Immature natural killer cell (primary cell): ENCODE measurements around the gene CNST. TPM values are rescaled to one million over a fixed set of nuclear protein-coding genes. Genes with fewer than 3 reads are reported as not detected.
"Not testable (repeated sequence)": the region's sequence is repeated elsewhere in the genome, so short reads cannot be mapped to it uniquely, and the experiment has no call there.

Source experiments
- DNase-seq, 3 donors: peaks; one replicate each; pipeline ENCODE4 v3.0.0; 2022; ENCODE audit warnings: mixed read lengths in 1 of 3
- H3K27ac Mint-ChIP-seq, 6 donors: one replicate each; pipeline ENCODE4 v1.8.0; 2020; ENCODE audit warnings: mixed read lengths in 6 of 6, mild to moderate bottlenecking in 5 of 6, inconsistent platforms in 4 of 6, moderate library complexity in 3 of 6
- H3K27me3 Mint-ChIP-seq, 3 donors: one replicate each; pipeline ENCODE4 v1.8.0; 2020 to 2021; ENCODE audit warnings: low read depth in 3 of 3, mild to moderate bottlenecking in 3 of 3, mixed read lengths in 3 of 3, moderate library complexity in 3 of 3, inconsistent platforms in 1 of 3
- H3K36me3 Mint-ChIP-seq, 3 donors: one replicate each; pipeline ENCODE4 v1.8.0; 2020; ENCODE audit warnings: mixed read lengths in 3 of 3, inconsistent platforms in 2 of 3, mild to moderate bottlenecking in 2 of 3
- H3K4me1 Mint-ChIP-seq, 2 donors: one replicate each; pipeline ENCODE4 v1.8.0; 2020; ENCODE audit warnings: inconsistent platforms in 2 of 2, mild to moderate bottlenecking in 2 of 2, mixed read lengths in 2 of 2, moderate library complexity in 1 of 2
- H3K4me3 Mint-ChIP-seq, 5 donors: one replicate each; pipeline ENCODE4 v1.8.0; 2020; ENCODE audit warnings: mild to moderate bottlenecking in 5 of 5, mixed read lengths in 5 of 5, inconsistent platforms in 3 of 5, moderate library complexity in 3 of 5
- H3K9me3 Mint-ChIP-seq, 6 donors: one replicate each; pipeline ENCODE4 v1.8.0; 2020; ENCODE audit warnings: mild to moderate bottlenecking in 6 of 6, mixed read lengths in 6 of 6, inconsistent platforms in 4 of 6, moderate library complexity in 3 of 6
- polyA plus RNA-seq, 3 donors: library from polyadenylated mRNA; unstranded; fragments of 300-500 nt; fragmentation: Illumina TruSeq; gene quantifications; one replicate each; pipeline ENCODE4 v1.2.3, GENCODE V29; 2021

CNST gene
- polyA plus RNA-seq, 3 donors from 2014 or later: 21.8 to 30.0 (median 24.1) TPM

GRCh38 chr1:246566813-246567645 is 773 bp downstream of the CNST start:
- peak overlapping the region; percentile 94 to 98 (median 97) for H3K27ac Mint-ChIP-seq
- no peak for DNase-seq
- H3K4me1 Mint-ChIP-seq: peaks cover 66 to 77% of the 10 kb centered on the region in 2 donors
- H3K9me3 Mint-ChIP-seq: no peaks in the 10 kb centered on the region
- peaks cover 3 to 9% (median 5%) of the 10 kb centered on the region in 3 donors for H3K27me3 Mint-ChIP-seq
- peak overlapping the region; percentile 98 to 99 (median 99) for H3K4me3 Mint-ChIP-seq
- H3K36me3 Mint-ChIP-seq: no peaks in the 10 kb centered on the region

GRCh38 chr1:246567646-246568235 is 1.5 kb downstream of the CNST start:
- Mint-ChIP-seq H3K9me3 (no peaks in the 10 kb centered on the region), H3K27ac (peak overlapping the region; percentile 94 to 98 (median 97)), H3K27me3 (peaks cover 3 to 9% (median 5%) of the 10 kb centered on the region in 3 donors), H3K4me1 (peaks cover 67 to 78% of the 10 kb centered on the region in 2 donors), H3K36me3 (no peaks in the 10 kb centered on the region), H3K4me3 (peak overlapping the region; percentile 98 to 99 (median 99))
- DNase-seq: no peak

GRCh38 chr1:246569248-246570238 is 3.3 kb downstream of the CNST start:
- Mint-ChIP-seq H3K9me3 (no peaks in the 10 kb centered on the region), H3K36me3 (no peaks in the 10 kb centered on the region), H3K4me3 (peak overlapping the region; percentile 75 to 82 (median 77)), H3K27me3 (peaks cover 3 to 9% (median 5%) of the 10 kb centered on the region in 3 donors), H3K27ac (peak overlapping the region; percentile 87 to 95 (median 91)), H3K4me1 (peaks cover 70 to 81% of the 10 kb centered on the region in 2 donors)
- peak in 2 of 3 donors; percentile 13 to 25 for DNase-seq

GRCh38 chr1:246571309-246571708 is 5.1 kb downstream of the CNST start:
- H3K36me3 Mint-ChIP-seq, H3K27me3 Mint-ChIP-seq, H3K9me3 Mint-ChIP-seq, DNase-seq: not testable (repeated sequence)
- Mint-ChIP-seq H3K27ac (peak overlapping the region; percentile 87 to 93 (median 90)), H3K4me3 (peak overlapping the region; percentile 63 to 85 (median 71)), H3K4me1 (peaks cover 57 to 74% of the 10 kb centered on the region in 2 donors)

GRCh38 chr1:246571953-246572352 is 5.7 kb downstream of the CNST start:
- Mint-ChIP-seq H3K36me3 (peaks cover 0 to 5% (median 5%) of the 10 kb centered on the region in 3 donors), H3K27ac (peak overlapping the region in 3 of 6 donors; percentile 87 to 93 (median 91)), H3K9me3 (no peaks in the 10 kb centered on the region), H3K27me3 (peaks cover 0 to 1% (median 0%) of the 10 kb centered on the region in 3 donors), H3K4me1 (peaks cover 60 to 77% of the 10 kb centered on the region in 2 donors), H3K4me3 (peak overlapping the region in 2 of 5 donors; percentile 65 to 78)
- no peak for DNase-seq

- no peaks in the 10 kb centered on the region for H3K9me3 Mint-ChIP-seq
- peaks cover 60 to 77% of the 10 kb centered on the region in 2 donors for H3K4me1 Mint-ChIP-seq
- peak overlapping the region in 2 of 5 donors; percentile 6 to 20 for H3K4me3 Mint-ChIP-seq
- peaks cover 0 to 5% (median 5%) of the 10 kb centered on the region in 3 donors for H3K36me3 Mint-ChIP-seq
- peak overlapping the region in 3 of 6 donors; percentile 32 to 59 (median 46) for H3K27ac Mint-ChIP-seq
- H3K27me3 Mint-ChIP-seq: no peaks in the 10 kb centered on the region
- DNase-seq: no peak
These were observed 6.5 kb downstream of the CNST start for GRCh38 chr1:246572785-246573184.

- no peaks in the 10 kb centered on the region for H3K9me3 Mint-ChIP-seq
- H3K27ac Mint-ChIP-seq: peak overlapping the region in 3 of 6 donors; percentile 33 to 62 (median 46)
- no peaks in the 10 kb centered on the region for H3K27me3 Mint-ChIP-seq
- H3K36me3 Mint-ChIP-seq: peaks cover 0 to 5% (median 5%) of the 10 kb centered on the region in 3 donors
- no peak for DNase-seq
- H3K4me1 Mint-ChIP-seq: peaks cover 58 to 77% of the 10 kb centered on the region in 2 donors
- no peak overlapping the region for H3K4me3 Mint-ChIP-seq
These were observed 7.2 kb downstream of the CNST start for GRCh38 chr1:246573491-246573890.

- no peaks in the 10 kb centered on the region for H3K9me3 Mint-ChIP-seq
- peaks cover 45 to 78% of the 10 kb centered on the region in 2 donors for H3K4me1 Mint-ChIP-seq
These were observed 10.4 kb downstream of the CNST start for GRCh38 chr1:246576709-246577032.

GRCh38 chr1:246577082-246577719 is 10.9 kb downstream of the CNST start:
- DNase-seq: no peak
- no peaks in the 10 kb centered on the region for H3K9me3 Mint-ChIP-seq
- H3K4me3 Mint-ChIP-seq: peak overlapping the region in 4 of 5 donors; percentile 9 to 67 (median 28)
- H3K36me3 Mint-ChIP-seq: peaks cover 0 to 5% (median 5%) of the 10 kb centered on the region in 3 donors
- peaks cover 46 to 81% of the 10 kb centered on the region in 2 donors for H3K4me1 Mint-ChIP-seq
- peak overlapping the region in 5 of 6 donors; percentile 30 to 65 (median 45) for H3K27ac Mint-ChIP-seq
- no peaks in the 10 kb centered on the region for H3K27me3 Mint-ChIP-seq

More at GRCh38 chr1:246576709-246577032, 10.4 kb downstream of the CNST start:
- Mint-ChIP-seq H3K36me3 (peaks cover 0 to 5% (median 5%) of the 10 kb centered on the region in 3 donors), H3K27me3 (no peaks in the 10 kb centered on the region), H3K4me3 (peak overlapping the region in 1 of 5 donors; percentile 33), H3K27ac (peak overlapping the region in 1 of 6 donors; percentile 45)
- DNase-seq: no peak

- DNase-seq: no peak
- no peaks in the 10 kb centered on the region for H3K27me3 Mint-ChIP-seq
- H3K36me3 Mint-ChIP-seq: peaks cover 0 to 5% (median 5%) of the 10 kb centered on the region in 3 donors
- peak overlapping the region in 4 of 5 donors; percentile 3 to 67 (median 14) for H3K4me3 Mint-ChIP-seq
- H3K4me1 Mint-ChIP-seq: peaks cover 50 to 86% of the 10 kb centered on the region in 2 donors
- H3K9me3 Mint-ChIP-seq: no peaks in the 10 kb centered on the region
- H3K27ac Mint-ChIP-seq: peak overlapping the region; percentile 16 to 79 (median 38)
These were observed 11.5 kb downstream of the CNST start for GRCh38 chr1:246577720-246578106.

- Mint-ChIP-seq H3K36me3 (peaks cover 5 to 11% (median 6%) of the 10 kb centered on the region in 3 donors), H3K4me1 (peaks cover 60 to 95% of the 10 kb centered on the region in 2 donors), H3K27me3 (no peaks in the 10 kb centered on the region), H3K9me3 (no peaks in the 10 kb centered on the region), H3K27ac (peak overlapping the region in 1 of 6 donors; percentile 3), H3K4me3 (no peak overlapping the region)
- no peak for DNase-seq
These were observed 13.6 kb downstream of the CNST start for GRCh38 chr1:246579818-246580217.

GRCh38 chr1:246580497-246581370 is 14.5 kb downstream of the CNST start:
- no peak overlapping the region for H3K4me3 Mint-ChIP-seq

More at GRCh38 chr1:246580497-246581370, 14.5 kb downstream of the CNST start:
- Mint-ChIP-seq H3K4me1 (peaks cover 57 to 89% of the 10 kb centered on the region in 2 donors), H3K27ac (no peak overlapping the region), H3K9me3 (no peaks in the 10 kb centered on the region), H3K27me3 (no peaks in the 10 kb centered on the region), H3K36me3 (peaks cover 0 to 7% (median 6%) of the 10 kb centered on the region in 3 donors)
- no peak for DNase-seq
